Neural cell (in vitro differentiated cells): Measurements from ENCODE around the gene ROBO1. TPM values are rescaled to one million over a fixed set of nuclear protein-coding genes. Genes with fewer than 3 reads are reported as not detected.
"Not testable (repeated sequence)": the region's sequence is repeated elsewhere in the genome, so short reads cannot be mapped to it uniquely, and the experiment has no call there.

Experiments used
- H2AFZ ChIP-seq: fragments of 200-600, 300-800 bp; sonication (generic), shearing (Covaris generic); 2 replicates; pipeline ENCODE4 v1.6.0; 2014; ENCODE audit warnings: low read depth, mild to moderate bottlenecking, antibody characterized with exemption, low read length, moderate library complexity
- H3F3A ChIP-seq: fragments of 200-600 bp; shearing (Covaris generic); 2 replicates; pipeline ENCODE4 v1.6.1; 2016; ENCODE audit warnings: mild to moderate bottlenecking, moderate library complexity, mixed read lengths, antibody characterized with exemption, low read length; ENCODE audit not compliant: insufficient read depth, poor library complexity, severe bottlenecking
- H3K27ac ChIP-seq: fragments of 200-600, 300-800 bp; sonication (generic), shearing (Covaris generic); 2 replicates; pipeline ENCODE4 v1.5.1; 2014; ENCODE audit warnings: mild to moderate bottlenecking, low read length, moderate library complexity
- H3K27me3 ChIP-seq: fragments of 300-800, 200-600 bp; sonication (generic), shearing (Covaris generic); 2 replicates; pipeline ENCODE4 v1.6.0; 2014; ENCODE audit warnings: mild to moderate bottlenecking, low read depth, low read length, moderate library complexity; ENCODE audit not compliant: insufficient read depth
- H3K36me3 ChIP-seq: fragments of 300-800, 200-600 bp; sonication (generic), shearing (Covaris generic); 2 replicates; pipeline ENCODE4 v1.5.1; 2014; ENCODE audit warnings: mild to moderate bottlenecking, antibody characterized with exemption, low read length, moderate library complexity; ENCODE audit not compliant: insufficient read depth
- H3K4me2 ChIP-seq: fragments of 300-800, 200-600 bp; sonication (generic), shearing (Covaris generic); 2 replicates; pipeline ENCODE4 v1.6.0; 2014; ENCODE audit warnings: mild to moderate bottlenecking, low read length
- H3K4me3 ChIP-seq: fragments of 300-800, 200-600 bp; sonication (generic), shearing (Covaris generic); 2 replicates; pipeline ENCODE4 v1.5.1; 2014; ENCODE audit warnings: mild to moderate bottlenecking, low read length, moderate library complexity
- H3K79me2 ChIP-seq: fragments of 200-600 bp; shearing (Covaris generic); replicated peaks from 2 replicates; pipeline ENCODE4 v1.6.0; 2014; ENCODE audit warnings: mild to moderate bottlenecking, low read length, moderate library complexity; ENCODE audit not compliant: insufficient read depth
- H3K9ac ChIP-seq: fragments of 300-800, 200-600 bp; sonication (generic), shearing (Covaris generic); 2 replicates; pipeline ENCODE4 v1.6.1; 2016; ENCODE audit warnings: mild to moderate bottlenecking, low read length, mixed read lengths
- H3K9me2 ChIP-seq: fragments of 200-600 bp; shearing (Covaris generic); 2 replicates; pipeline ENCODE4 v1.6.1; 2016; ENCODE audit warnings: mild to moderate bottlenecking, low read length, mixed read lengths; ENCODE audit not compliant: insufficient read depth
- H3K9me3 ChIP-seq: fragments of 200-600, 300-800 bp; sonication (generic), shearing (Covaris generic); 2 replicates; pipeline ENCODE4 v1.6.1; 2016; ENCODE audit warnings: mild to moderate bottlenecking, mixed run types, low read length, moderate library complexity, mixed read lengths
- H4K20me1 ChIP-seq: fragments of 200-600 bp; shearing (Covaris generic); 2 replicates; pipeline ENCODE4 v1.6.1; 2016; ENCODE audit warnings: mild to moderate bottlenecking, mixed run types; ENCODE audit not compliant: insufficient read depth
- CTCF ChIP-seq: fragments of 450-650 bp; IDR thresholded peaks from 2 replicates; pipeline ENCODE4 v1.5.1; 2014; ENCODE audit warnings: antibody characterized with exemption, mild to moderate bottlenecking, moderate library complexity; ENCODE audit not compliant: poor library complexity, severe bottlenecking
- EP300 ChIP-seq: fragments of 450-650 bp; conservative IDR thresholded peaks from 2 replicates; pipeline ENCODE4 v1.6.1; 2014; ENCODE audit warnings: antibody characterized with exemption, mild to moderate bottlenecking, moderate library complexity; ENCODE audit not compliant: poor library complexity, severe bottlenecking
- EZH2 ChIP-seq: fragments of 200-600, 300-800 bp; shearing (Covaris generic), sonication (generic); IDR thresholded peaks from 2 replicates; pipeline ENCODE4 v1.6.1; 2014; ENCODE audit warnings: antibody characterized with exemption, low read length, borderline replicate concordance, mild to moderate bottlenecking; ENCODE audit not compliant: insufficient read depth, poor library complexity, severe bottlenecking
- MXI1 ChIP-seq: fragments of 450-650 bp; conservative IDR thresholded peaks from 2 replicates; pipeline ENCODE4 v1.6.1; 2014; ENCODE audit warnings: antibody characterized with exemption, mild to moderate bottlenecking; ENCODE audit not compliant: poor library complexity, severe bottlenecking
- POLR2AphosphoS5 ChIP-seq: IDR thresholded peaks from 2 replicates; pipeline ENCODE4 v1.6.1; 2012
- RAD21 ChIP-seq: fragments of 450-650 bp; conservative IDR thresholded peaks from 2 replicates; pipeline ENCODE4 v1.6.1; 2014; ENCODE audit warnings: antibody characterized with exemption, mild to moderate bottlenecking, moderate library complexity
- REST ChIP-seq: IDR thresholded peaks from 2 replicates; pipeline ENCODE4 v1.6.1; 2012; ENCODE audit warnings: borderline replicate concordance
- SMC3 ChIP-seq: fragments of 450-650 bp; conservative IDR thresholded peaks from 2 replicates; pipeline ENCODE4 v1.6.1; 2014; ENCODE audit warnings: antibody characterized with exemption, mild to moderate bottlenecking, moderate library complexity; ENCODE audit not compliant: poor library complexity
- TAF1 ChIP-seq: IDR thresholded peaks from 2 replicates; pipeline ENCODE4 v1.6.1; 2012; ENCODE audit warnings: low read depth
- polyA plus RNA-seq: library from polyadenylated mRNA; depleted of rRNA; stranded (reverse); fragments of >200 nt; gene quantifications from 2 replicates; pipeline ENCODE4 v1.2.3, GENCODE V29; 2014

Gene ROBO1
- polyA plus RNA-seq, 1 donor from 2014 or later: 183 TPM

- no peak for TF ChIP-seq REST
- TF ChIP-seq EZH2: no peak
- no peak for TF ChIP-seq SMC3
- TF ChIP-seq MXI1: no peak
- TF ChIP-seq EP300: no peak
- no peak for TF ChIP-seq TAF1
- no peak for TF ChIP-seq CTCF
- no peak for TF ChIP-seq RAD21
- TF ChIP-seq POLR2AphosphoS5: no peak
- Histone ChIP-seq H3K36me3 (no peaks in the 10 kb centered on the region), H3K4me3 (no peak overlapping the region), H3K27me3 (no peaks in the 10 kb centered on the region), H3K4me2 (no peak overlapping the region), H3K27ac (no peak overlapping the region), H2AFZ (no peak overlapping the region), H3K9me3 (no peaks in the 10 kb centered on the region), H3F3A (no peaks in the 10 kb centered on the region), H3K9ac (no peak overlapping the region), H4K20me1 (no peaks in the 10 kb centered on the region), H3K9me2 (no peaks in the 10 kb centered on the region), H3K79me2 (no peaks in the 10 kb centered on the region)
Measured at GRCh38 chr3:79514069-79514468, 253.7 kb downstream of the ROBO1 start.

GRCh38 chr3:79506751-79507150 lies 261.0 kb downstream of the ROBO1 start:
- Histone ChIP-seq H2AFZ (no peak overlapping the region), H3K4me2 (no peak overlapping the region), H3K9ac (no peak overlapping the region), H3K27ac (no peak overlapping the region), H3K9me2 (no peaks in the 10 kb centered on the region), H3K9me3 (no peaks in the 10 kb centered on the region), H3K79me2 (no peaks in the 10 kb centered on the region), H3K36me3 (no peaks in the 10 kb centered on the region), H3K27me3 (no peaks in the 10 kb centered on the region), H3F3A (peaks cover 6% of the 10 kb centered on the region), H3K4me3 (no peak overlapping the region), H4K20me1 (no peaks in the 10 kb centered on the region)
- TF ChIP-seq EP300: no peak
- no peak for TF ChIP-seq MXI1
- TF ChIP-seq EZH2: no peak
- TF ChIP-seq CTCF: no peak
- TF ChIP-seq REST: no peak
- no peak for TF ChIP-seq SMC3
- TF ChIP-seq POLR2AphosphoS5: no peak
- TF ChIP-seq TAF1: no peak
- no peak for TF ChIP-seq RAD21

GRCh38 chr3:79502216-79502681 lies 265.5 kb downstream of the ROBO1 start:
- H2AFZ ChIP-seq, H3K27ac ChIP-seq, H3K9ac ChIP-seq, H4K20me1 ChIP-seq, H3K4me2 ChIP-seq, H3K9me3 ChIP-seq, H3F3A ChIP-seq, H3K36me3 ChIP-seq, H3K27me3 ChIP-seq, H3K4me3 ChIP-seq, H3K79me2 ChIP-seq, H3K9me2 ChIP-seq: not testable (repeated sequence)
